GM12874 (cell line): ENCODE data around the gene FREM1.

ENCODE experiments used
- CTCF ChIP-seq: IDR thresholded peaks from 2 replicates; pipeline ENCODE4 v1.5.1; 2011; ENCODE audit warnings: low read depth, mild to moderate bottlenecking, control low read depth, low read length, moderate library complexity; ENCODE audit not compliant: insufficient read depth

Gene FREM1

DNA sequence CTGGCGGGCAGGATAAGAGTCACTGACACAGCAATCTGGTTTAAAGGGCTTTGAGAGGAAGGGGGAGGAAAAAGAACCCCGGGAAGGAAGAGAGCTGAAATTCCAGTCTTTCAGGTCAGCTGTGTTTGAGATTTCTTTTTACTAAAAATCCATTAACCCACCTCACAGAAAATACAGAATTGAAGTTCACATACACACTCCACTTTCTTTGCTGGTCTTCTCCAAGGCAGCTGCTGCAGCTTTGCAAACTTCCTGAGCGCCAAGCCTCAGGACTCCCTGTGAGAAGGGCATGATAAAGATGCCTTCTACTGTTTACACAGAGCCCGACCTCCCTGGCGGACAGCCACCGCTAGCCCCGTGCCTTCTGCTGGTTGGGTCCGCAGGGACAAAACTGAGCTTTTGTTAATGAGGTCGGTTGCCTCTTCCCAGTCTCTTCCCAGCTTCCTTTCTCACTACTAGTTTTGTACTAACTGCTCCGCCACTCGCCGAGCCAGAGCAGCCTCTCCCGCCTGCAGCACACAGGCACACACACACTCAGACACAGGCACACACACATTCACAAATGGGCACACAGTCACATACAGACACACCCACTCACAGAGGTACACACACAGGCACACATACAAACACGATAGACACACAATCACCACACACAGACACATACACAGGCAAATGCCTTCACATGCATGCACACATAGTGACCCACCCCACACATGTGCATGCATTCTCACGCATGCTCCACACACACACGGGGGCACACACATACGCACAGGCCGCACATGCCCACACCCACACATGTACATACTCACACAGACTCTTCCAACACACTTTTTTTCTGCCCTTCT is at the start of gene FREM1:
Gene FREM1 (minus strand): TSS at position 468 of the 845 bp plus-strand sequence. CDS start 41,451 bp downstream, outside the sequence.
- TF ChIP-seq CTCF: no peak

DNA sequence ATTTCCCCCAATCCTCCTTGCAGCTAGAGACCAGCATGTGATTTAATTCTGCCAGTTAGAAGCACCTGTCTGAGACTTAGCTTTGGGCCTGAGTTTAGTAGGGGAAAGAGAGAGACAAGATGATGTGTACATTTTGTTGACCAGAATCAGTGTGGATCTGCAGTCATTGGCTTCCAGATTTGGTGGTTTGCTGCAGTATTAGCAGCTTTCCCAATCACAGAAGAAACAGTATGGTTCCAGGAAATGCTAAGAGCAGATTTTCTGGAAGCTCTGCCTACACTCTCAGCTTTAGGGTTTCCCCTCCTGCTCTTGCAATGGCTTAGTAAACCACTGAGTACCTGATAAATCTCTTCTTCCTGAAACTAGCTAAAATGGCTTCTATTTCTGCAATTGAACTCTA is 48.8 kb upstream of the FREM1 start:
- no peak for TF ChIP-seq CTCF

DNA sequence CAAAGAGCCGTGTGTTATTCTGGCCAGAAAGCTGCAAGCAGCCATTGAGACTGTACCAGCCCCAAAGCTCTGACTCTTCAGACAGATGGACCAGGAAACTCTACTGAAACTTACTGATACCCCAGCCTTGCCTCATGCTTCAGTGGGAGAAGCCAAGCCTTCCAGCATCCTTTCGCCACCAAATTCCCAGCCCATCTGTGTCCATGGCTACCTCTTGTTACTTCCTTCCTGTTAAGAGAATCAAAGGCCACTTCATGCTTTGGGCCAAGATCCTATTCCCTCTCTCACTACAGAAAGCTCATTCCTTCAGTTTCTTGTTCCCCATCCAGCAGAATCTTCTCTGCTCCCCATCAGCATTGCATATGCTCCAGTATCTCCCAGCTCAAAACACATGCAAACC is 46.9 kb upstream of the FREM1 start:
- no peak for TF ChIP-seq CTCF

DNA sequence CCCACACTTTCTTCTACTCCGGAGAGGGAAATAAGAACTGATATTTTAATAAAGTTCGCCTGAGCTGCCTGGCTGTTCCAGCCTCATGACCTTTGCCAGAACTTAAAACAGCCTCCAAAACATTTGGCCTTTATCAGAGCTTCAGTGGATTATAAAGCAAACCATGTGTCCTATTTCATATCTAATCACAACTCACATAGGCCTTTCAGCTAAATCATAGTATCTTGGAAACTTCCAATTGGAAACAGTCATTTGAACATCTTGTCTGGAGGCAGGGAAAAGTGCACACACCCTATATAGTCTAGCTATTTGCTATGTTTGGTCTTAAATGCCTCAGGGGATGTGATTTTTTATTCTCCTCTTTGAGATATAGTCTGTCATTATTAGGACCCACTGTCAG is 46.0 kb upstream of the FREM1 start:
- TF ChIP-seq CTCF: no peak

DNA sequence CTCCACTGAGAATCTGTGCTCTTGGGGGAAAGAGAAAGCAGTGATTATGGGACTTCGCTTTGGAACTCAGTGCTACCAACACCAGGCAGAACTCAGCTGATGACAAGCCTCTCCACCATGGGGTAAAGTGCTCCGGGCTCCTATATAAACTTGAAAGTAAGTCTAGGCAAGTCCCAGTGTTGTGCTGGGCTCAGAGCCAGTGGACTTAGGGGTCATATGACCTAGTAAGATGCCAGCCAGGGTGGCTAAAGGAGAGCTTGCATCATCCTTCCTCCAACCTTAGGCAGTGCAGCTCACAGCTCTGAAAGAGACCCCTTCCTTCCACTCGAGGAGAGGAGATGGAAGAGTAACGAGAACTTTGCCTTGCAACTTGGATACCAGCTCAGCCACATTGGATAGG is 35.1 kb upstream of the FREM1 start:
- TF ChIP-seq CTCF: no peak

- TF ChIP-seq CTCF: no peak
Measured at GRCh38 chr9:14941501-14942405, 31.5 kb upstream of the FREM1 start.

DNA sequence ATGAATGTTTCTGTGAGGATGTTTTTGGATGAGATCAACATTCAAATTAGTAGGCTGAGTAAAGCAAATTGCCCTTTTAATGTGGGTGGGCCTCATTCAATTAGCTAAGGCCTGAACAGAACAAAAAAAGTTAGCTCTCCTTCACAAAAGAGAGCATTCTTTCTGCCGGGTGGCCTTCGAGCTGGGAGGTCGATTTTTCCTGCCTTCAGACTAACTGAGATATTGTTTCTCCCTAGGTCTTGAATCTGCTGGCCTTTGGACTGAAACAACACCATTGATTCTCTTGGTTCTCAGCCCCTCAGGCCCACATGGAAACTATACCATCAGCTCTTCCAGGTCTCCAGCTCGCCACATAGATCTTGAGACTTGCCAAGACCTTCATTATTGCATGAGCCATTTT is 29.1 kb upstream of the FREM1 start:
- TF ChIP-seq CTCF: no peak
